GM20431 (cell line): ENCODE measurements around the gene FARS2.
"Not testable (repeated sequence)": the region's sequence is repeated elsewhere in the genome, so short reads cannot be mapped to it uniquely, and the experiment has no call there.

Source experiments
- in situ Hi-C: fragments of 300-500 bp; cut with MseI, MboI; formaldehyde crosslinking; loops from one replicate; pipeline ENCODE4 v1.15.0; 2020; ENCODE audit warnings: low sequenced_read_pairs; ENCODE audit not compliant: unreplicated experiment

The FARS2 gene

DNA sequence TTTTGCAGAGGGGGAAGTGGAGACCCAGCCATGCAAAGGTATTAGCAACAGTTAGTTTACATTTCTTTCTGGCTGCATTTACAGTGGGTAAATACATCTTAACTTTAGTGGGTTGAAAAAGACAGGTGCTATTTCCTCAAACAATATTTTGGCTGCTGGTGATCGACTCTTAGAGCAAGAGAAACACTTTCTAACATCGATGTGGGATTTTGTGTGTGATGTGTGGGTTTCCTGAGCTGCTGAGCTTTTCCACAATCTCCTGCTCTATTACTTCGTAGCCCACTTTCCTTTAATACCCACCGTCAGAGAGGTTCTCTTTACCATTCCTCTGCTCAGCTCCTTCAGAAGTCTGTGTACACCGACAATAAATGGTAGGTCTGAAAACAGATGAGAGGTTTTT is 406.4 kb downstream of the FARS2 start:
- in situ Hi-C loops, result no loop called here

DNA sequence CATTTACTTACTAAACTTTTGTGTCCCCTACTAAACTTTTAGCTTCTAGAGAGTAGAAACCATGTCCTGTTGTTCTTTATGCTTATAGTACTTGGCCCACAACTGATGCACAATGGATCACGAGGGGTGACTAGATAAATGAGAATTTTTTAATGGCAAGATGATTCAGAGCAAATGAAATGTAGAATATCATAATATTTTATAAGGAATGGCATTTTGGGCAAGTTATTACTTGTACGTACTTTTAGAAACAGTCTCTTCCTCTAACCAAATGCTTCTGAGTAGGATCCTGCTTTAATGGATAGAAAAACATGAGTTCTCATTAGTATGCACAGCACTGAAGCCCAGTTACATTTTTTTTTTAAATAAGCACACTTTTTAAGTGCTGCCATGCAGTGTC is 409.1 kb downstream of the FARS2 start:
- in situ Hi-C loops, result no loop called here

DNA sequence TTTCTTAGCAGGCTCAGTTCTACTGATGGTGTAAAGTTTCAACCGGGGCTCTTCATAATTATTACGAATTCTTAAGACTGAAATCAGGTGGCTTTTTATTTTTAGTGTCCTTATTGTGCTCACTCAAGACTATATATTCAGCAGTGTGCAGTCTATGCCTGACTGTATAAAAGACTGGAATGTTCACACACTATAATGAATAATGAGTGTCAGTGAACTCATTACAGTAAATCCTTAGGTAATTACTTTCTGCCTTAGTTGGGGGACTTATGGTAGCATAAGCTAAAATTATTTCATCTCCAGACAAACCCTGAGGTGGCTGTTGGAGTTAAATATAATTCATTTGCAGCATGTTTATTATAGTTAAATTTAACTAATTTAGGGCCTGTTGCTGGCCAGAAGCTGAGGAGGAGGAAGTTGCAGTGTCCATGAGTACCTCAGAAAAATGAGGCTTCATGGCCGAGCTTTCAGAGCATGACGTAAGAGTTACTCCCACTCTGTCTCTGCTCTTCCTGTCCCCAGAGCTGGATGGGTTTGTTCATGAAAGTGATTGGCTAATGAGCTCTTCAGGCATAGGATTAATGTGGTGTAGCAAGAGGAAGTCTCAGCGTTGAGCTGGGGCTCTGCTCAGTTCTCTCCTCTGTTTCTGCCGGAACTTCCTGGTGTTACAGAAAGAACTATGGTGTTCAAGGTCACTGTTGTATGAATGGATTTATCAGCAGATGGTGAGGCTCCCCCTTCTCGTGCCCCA is 409.7 kb downstream of the FARS2 start:
- in situ Hi-C loops, result no loop called here

DNA sequence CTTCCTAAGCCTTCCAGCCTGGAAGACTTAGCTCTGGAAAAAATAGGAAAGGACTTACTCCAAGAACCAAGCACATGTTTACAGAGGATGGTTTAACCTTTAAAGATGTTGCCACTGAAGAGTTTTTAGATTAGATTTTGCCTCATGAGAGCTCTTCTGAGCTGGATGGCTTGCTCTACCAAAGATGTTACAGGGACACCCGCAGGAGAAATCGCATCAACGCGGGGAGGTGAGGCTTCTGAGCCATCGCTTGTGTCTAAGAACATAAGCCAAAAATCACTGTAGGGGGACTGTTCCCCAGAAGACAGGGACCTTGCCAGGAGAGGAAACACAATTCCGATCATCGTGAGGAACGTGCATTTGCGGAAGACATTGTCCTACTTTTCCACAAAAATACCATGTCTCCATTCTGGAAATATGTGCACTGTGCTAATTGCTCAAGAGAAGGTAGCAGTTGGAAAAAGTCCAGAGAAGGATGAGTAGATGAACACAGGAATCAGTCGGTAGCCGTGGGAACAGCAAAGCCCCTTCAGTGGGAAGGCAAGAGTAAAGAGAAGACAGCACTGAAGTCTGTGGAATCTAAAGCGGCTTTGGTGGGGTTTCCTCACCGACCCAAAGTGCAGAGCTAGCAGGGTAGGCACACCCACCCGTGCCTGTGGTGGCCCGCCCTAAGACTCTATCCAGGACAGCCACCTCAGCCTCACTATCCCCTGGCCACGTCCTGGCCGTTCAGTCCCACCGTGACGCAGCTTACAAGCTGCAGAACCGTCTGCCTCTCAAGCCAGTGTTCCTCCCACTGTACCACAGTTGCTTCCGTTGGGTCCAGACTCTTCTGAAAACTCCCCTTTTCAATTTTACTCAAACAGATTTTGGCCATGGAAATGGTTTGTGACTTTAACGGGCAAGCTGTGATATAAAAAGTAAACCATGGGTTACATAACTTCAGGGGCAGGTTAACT is 410.6 kb downstream of the FARS2 start:
- in situ Hi-C loops, result no loop called here

DNA sequence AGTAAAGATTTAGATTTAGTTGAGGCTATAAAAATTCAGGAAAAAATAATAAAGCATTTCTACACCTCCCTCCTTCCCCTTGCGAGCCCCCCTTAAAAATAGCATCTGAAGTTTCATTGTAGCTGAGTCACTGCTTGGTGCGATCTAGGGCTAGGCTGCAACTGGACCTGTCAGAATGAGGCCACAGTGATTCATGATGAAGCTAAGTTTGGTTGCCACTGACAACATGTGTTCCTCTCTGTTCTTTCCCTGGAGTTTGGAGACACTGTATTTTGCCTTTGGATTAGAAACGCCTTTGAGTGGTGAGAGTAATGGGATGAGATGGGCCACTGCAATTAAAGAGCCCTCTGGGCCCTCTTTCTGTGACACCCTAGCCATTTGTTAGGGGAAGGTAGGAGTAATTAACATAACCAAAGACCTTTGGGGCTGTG is 411.3 kb downstream of the FARS2 start:
- in situ Hi-C loops, result no loop called here

DNA sequence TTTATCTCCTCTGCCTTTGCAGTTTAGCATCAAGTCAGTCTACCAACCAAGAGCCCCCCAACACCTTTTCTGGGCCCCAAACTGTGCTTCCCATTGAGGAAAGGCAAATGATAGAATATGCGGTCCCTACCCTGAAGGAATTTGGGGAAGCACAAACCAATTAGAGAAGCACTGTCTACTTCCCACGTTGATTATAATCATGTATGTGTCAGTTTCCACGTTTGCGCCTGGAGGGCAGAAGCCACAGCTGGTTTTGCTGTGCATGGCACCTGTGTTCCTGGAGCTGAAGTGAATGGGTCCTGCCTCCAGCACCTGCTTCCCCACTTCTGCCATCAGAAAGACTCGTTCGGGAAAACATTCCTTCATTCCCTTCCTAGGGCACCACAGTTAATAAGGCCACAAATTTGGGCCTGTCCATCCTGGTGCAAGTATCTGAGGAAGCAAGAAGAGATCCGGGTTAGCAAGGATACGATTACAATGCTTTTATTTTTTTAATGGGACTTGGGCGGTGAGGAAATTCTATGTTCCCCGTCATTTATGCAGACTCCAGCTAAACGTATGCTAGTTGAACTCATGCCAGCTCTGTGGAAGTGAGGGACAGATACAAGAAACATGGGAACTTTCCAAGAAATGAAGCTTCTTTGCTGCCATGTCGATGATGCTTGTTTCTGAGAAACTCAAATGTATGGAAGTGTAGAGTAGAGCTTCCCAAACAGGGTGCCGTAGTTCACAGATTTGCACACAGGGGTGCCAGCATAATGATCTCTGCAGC is 411.9 kb downstream of the FARS2 start:
- in situ Hi-C loops, result no loop called here

DNA sequence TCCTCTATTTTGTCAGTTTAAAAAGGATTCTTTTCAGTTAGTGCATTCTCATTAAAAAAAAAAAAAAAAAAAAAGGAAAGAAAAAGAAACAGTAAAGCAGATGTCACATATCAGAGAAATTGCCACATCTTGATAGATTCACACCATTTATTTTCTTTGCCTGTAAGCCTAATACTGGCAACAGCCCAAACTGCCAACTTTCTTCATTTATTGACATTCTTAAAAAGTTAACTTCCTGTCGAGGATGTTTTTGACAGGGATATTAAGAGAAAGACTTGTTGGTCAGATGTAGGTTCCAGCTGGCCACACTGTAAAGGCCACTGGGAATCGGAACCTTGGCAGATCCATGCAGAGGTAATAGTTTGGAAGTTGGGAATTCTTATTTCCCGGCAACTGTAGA is 412.8 kb downstream of the FARS2 start:
- in situ Hi-C loops, result no loop called here

DNA sequence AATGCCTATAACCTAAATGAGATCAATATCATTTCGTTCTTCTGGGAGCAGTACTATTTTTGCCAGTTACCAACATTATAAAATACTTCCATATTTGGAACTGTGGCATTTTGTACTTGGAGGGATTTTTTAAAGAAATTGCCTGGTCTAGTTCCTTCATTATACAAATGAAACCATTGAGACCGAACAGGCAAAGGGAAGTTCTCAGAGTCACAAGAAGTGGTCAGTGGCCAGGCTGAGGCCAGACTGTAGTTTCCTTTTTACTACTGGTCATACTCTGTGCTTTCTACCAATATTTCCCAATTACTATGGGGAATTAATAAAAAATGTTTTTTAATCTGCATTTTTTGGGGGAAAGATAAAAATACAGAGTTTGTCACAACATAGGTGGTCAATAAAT is 413.4 kb downstream of the FARS2 start:
- in situ Hi-C loops, result no loop called here

DNA sequence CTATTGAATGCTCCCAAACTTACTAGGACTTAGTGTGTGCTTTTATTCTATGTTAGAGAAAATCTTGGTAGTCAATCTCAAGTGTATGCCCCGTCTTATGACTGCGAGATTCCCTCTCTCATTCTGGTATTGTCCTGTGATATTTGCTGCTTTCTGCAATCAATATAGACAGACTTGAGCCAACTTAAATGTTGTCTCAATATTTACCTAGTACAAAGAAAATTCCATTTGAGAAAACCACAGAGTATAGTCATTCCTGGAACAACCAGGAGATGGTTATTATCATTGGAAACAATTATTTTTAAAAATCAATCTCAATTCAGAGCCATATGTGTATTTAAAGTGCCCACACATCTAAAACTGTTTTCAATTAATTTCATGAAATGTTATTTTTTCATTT is 415.4 kb downstream of the FARS2 start:
- in situ Hi-C loops, result no loop called here

DNA sequence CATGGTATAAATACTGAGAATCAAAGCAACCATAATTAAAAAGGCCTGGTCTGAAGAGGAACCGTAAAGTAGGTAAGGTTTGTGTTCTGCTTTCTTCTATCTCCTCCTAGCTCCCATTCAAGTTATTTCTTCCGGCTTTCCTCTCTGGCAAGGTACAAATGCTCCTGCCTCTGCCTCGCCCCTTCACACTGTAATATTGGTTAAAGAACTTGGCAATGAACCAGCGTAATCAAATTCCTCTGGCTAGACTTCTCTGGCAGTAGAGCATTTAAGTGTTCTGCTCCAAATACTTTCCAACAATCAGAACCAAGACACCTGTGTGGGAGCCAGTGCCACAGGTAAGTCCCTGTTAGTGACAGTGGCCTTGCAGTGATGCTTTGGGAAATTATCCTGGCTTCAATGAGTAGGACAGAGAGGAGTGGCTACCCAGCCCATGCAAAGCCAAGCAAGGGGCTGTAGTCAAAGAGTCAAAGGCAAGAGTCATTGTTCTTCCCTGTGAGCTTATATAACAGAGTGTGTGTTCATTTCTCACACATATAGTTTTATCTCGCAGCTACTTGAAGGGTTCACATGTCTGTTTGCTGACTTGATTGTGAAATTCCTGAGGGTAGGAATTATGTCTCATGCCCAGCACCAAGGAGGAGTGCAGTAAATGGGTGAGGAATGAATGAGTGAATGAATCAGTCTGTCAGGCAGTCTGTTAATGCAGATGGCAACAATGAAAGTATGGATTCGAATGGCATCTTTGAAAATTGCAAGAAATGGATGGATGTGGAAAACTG is 416.1 kb downstream of the FARS2 start:
- in situ Hi-C loops, result no loop called here

DNA sequence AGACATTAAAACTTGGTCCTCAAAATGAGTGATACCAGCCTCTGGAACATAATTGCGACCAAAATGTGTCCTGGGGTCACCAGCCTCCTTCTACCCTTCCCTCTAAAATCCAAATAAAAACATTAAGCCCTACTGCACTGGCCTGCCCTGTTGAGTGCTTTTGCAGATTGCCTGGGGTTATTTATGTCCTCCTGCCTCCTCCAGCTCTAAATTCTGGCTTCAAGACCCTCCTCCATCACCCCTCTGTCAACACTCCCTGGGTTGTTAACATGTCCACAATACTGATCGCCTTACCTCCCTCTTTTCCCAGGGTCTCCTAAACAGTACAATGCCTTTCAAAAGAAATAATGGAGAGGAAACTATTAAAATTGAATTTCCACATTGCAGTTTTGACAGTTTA is 418.0 kb downstream of the FARS2 start:
- in situ Hi-C loops, result no loop called here

DNA sequence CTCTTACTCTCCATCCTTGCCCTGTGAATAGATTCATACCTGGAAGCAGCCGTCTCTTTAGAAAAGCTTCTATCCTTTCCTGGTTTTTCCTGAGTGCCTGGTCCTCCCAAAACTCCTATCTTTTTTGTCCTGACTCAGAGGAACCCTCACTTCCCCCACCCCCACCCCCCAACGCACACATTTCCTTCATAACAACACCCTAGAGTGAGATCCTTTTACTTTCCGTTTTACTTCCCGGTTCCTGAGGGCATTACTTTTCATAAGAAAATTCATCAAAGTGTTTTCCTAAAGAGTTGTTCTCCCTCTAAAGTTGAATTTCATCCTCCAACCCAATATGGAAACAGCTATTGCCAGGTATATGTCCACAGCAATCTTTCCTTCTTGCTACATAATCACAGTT is 418.4 kb downstream of the FARS2 start:
- in situ Hi-C loops, result no loop called here

DNA sequence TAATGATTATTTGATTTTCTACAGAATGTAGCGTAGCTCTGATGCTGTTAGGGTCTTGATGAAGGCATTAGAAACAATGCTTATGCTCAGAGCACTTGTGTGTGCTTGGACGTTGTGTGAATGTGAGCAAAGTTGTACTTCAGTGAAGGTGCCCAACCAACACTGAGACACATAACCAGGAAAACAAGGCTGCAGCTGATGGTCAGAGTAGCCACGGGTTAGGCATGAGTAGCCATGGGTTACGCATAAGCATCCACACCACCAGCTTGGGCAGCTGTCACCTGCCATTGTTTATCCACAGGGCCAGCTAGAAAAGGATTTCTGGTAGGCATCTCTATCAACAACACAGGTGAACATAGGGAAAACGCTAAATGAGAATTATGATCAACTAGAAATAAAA is 418.8 kb downstream of the FARS2 start:
- in situ Hi-C loops, result no loop called here

DNA sequence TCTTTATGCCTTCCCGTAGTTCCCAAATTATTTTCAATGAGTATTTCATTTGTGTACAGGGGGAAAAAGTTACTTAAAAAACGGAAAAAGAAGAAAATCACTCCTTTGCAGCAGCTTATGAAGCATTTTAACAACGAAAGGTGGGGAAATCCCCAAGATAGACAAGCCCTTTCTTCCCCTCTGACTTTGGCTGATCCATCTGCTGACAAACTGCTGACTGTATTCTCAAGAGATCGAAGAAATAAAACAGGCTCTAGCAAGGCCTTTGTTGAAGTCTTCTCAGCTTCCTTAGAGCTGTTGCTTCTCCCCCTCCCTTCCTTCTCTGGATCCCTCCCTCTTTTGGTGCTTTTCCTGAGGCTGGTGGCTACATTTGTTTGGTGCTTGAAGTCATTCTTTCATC is 420.2 kb downstream of the FARS2 start:
- in situ Hi-C loops, result no loop called here

DNA sequence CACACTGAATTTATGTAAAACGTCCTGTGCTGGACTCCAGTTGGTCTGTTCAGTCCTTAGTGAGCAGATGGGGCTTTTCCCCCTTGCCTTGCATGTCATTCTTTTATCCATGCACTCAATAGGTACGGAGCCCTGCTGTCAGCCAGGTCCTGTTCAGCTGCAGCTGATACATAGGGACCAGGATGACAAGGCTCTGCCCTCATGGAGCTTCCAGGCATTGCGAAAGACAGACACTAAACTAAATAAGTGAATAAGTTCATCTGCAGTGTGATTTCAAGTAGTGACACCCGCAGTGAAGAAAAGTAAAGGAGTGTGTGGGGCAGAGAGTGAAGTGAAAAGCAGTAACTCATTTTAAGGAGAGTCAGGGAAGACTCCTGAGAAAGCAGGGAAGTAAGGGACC is 421.2 kb downstream of the FARS2 start:
- in situ Hi-C loops, result no loop called here

DNA sequence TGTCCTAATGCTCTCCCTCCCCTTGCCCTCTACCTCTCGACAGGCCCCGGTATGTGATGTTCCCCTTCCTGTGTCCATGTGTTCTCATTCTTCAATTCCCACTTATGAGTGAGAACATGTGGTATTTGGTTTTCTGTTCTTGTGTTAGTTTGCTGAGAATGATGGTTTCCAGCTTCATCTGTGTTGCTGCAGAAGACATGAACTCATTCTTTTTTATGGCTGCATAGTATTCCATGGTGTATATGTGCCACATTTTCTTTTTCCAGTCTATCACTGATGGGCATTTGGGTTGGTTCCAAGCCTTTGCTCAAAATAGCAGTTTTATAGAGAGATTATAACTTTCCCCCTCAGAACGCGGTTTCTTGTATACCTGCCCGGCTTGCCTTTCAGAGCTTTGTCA is 422.4 kb downstream of the FARS2 start:
- in situ Hi-C loops, result not testable (repeated sequence)

DNA sequence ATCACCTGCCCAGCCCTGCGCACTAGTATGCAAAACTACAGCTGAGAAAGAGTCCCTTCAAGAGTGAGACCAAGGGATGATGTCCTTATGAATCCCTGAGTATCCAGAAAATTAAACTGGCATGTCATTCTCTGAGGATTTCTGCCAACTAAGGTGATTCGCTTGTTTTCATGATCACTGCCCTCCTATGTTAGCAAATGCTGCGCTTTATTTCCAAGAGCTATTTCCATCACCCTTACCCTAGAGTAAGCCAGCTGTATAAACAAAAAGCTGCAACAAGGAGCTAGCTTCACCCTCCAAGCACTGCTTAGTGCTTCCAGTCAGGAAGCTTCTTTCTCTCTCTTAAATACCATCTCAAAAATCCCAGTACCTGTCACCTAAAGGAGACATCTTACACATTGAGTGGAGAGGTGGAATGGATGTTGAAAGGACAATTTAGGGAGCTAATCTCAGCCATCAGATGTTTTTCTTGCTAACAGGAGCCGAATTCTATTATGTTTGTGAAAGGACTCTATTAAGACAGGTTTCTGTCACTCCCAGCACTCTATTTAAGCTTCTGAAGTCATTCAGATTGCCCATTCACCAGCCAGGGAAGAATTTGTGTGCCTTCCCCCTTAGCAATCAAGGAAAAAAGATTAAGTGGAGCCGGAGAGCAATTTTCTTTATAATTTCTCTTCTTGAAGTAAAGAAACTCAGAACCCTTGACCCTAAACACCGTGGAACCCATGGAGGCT is 423.2 kb downstream of the FARS2 start:
- in situ Hi-C loops, result no loop called here

DNA sequence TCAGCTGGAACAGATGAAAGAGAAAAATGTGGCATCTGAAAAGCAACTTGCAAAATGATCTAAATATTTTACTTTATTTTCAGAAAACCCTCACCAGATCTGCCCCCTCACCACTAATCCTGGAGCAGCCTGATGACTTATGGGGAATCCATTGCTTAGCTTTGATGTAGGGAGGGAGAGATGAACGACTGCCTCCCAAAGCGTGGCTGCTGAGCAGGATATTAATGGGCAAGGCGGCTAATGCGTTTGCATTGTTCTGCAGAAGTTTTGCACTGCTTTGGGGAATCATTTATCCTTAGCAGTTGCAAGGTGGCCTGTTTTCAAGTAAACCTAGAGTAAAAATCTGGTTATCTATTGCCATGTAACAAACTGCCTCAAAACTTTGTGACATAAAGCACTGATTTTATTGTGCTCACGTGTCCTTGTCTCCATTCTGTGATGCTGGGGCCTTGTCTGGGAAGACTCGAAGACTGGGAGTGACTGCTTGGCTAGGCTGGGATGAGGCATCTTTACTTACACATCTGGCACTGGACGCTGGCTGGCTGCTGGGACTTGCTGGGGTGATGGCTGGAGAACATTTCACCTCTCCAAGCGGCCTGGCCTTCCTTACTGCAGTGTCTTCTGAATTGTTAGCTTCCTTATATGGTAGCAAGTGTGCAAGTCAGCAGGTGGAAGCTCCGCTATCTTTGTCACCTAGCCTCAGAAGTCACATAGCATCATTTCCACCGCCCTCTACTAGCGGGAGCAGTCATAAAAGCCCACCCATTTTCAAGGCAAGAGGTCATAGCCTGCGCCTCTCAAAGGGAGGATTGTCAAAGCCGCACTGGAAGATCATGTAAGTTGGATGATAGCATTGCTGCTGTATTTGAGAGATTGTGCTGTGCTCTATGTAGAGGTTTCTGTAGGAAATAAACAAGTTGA is 432.2 kb downstream of the FARS2 start:
- in situ Hi-C loops, result no loop called here
